Endothelial cell of umbilical vein (primary cell): Measurements from ENCODE around the gene INSC. TPM values are rescaled to one million over a fixed set of nuclear protein-coding genes. Genes with fewer than 3 reads are reported as not detected.

Experiments
- BruUV-seq: library from RNA; stranded (reverse); fragments of 400-500 nt; replicated peaks from 2 replicates; lab custom pipeline; 2021; lab: Mats Ljungman, UMichigan
- CTCF ChIA-PET: fragments of 300-600, 350-600 bp; sonication (Branson Sonifier 250); formaldehyde crosslinking; loops from one replicate; lab custom pipeline; 2021; ENCODE audit warnings: antibody characterized with exemption, inconsistent platforms; lab: Charles Lee
- POLR2A ChIA-PET: fragments of 300-600, 350-600 bp; sonication (Branson Sonifier 250); formaldehyde crosslinking; loops from one replicate; lab custom pipeline; 2021; ENCODE audit warnings: antibody characterized with exemption, inconsistent platforms; lab: Charles Lee
- DNase-seq: peaks from one replicate; pipeline ENCODE4 v3.0.0-alpha.2; 2011; ENCODE audit warnings: low read depth, low spot score
- FAIRE-seq: peaks from 2 replicates; lab custom pipeline; 2011; peaks lifted over from hg19 to GRCh38; lab: Jason Lieb, UNC
- H2AFZ ChIP-seq: 2 replicates; pipeline ENCODE4 v1.6.0; 2012; ENCODE audit warnings: low read depth, low read length, control low read depth, inconsistent platforms
- H3K27ac ChIP-seq: 2 replicates; pipeline ENCODE4 v1.5.1; 2011; ENCODE audit warnings: low read depth, mild to moderate bottlenecking, control low read depth, low read length, moderate library complexity; ENCODE audit not compliant: insufficient read depth
- H3K27me3 ChIP-seq, 2 experiments: 2 replicates each; pipeline versions ENCODE4 v1.6.0 to v1.6.1; 2011; ENCODE audit warnings: low read length in 2 of 2, mixed read lengths in 1 of 2; ENCODE audit not compliant: control insufficient read depth in 2 of 2, insufficient read depth in 2 of 2
- H3K36me3 ChIP-seq, 2 experiments: 2 replicates in 1 of 2; 3 replicates in 1 of 2; pipeline ENCODE4 v1.5.1; 2011; ENCODE audit warnings: low read length in 2 of 2, mild to moderate bottlenecking in 1 of 2, moderate library complexity in 1 of 2; ENCODE audit not compliant: control insufficient read depth in 2 of 2, insufficient read depth in 2 of 2; ENCODE audit errors: extremely low read depth in 1 of 2
- H3K4me1 ChIP-seq: 3 replicates; pipeline ENCODE4 v1.5.1; 2011; ENCODE audit warnings: mild to moderate bottlenecking, low read length; ENCODE audit not compliant: control insufficient read depth, insufficient read depth; ENCODE audit errors: extremely low read depth
- H3K4me2 ChIP-seq: 2 replicates; pipeline ENCODE4 v1.6.1; 2011; ENCODE audit warnings: low read length, control low read depth, mixed read lengths; ENCODE audit not compliant: insufficient read depth
- H3K4me3 ChIP-seq, 3 experiments: fragments of 200-600 bp in 1 of 3; sonication (generic), shearing (Covaris generic) in 1 of 3; replicated peaks in 1 of 3; 2 replicates each; pipeline ENCODE4 v1.5.1; 2011 to 2016; ENCODE audit warnings: control low read depth in 3 of 3, low read length in 3 of 3, mild to moderate bottlenecking in 2 of 3, inconsistent platforms in 1 of 3, low read depth in 1 of 3, moderate library complexity in 1 of 3; ENCODE audit not compliant: insufficient read depth in 1 of 3
- H3K79me2 ChIP-seq: 2 replicates; pipeline ENCODE4 v1.6.0; 2012; ENCODE audit warnings: low read length, inconsistent platforms; ENCODE audit not compliant: control insufficient read depth, insufficient read depth
- H3K9ac ChIP-seq: replicated peaks from 2 replicates; pipeline ENCODE3; 2011; ENCODE audit warnings: low read length, control low read depth; ENCODE audit not compliant: insufficient read depth; ENCODE audit errors: extremely low read depth
- H3K9me1 ChIP-seq: replicated peaks from 3 replicates; pipeline ENCODE4 v1.6.0; 2011; ENCODE audit warnings: mild to moderate bottlenecking, low read length; ENCODE audit not compliant: control insufficient read depth, insufficient read depth; ENCODE audit errors: extremely low read depth
- H3K9me3 ChIP-seq: replicated peaks from 2 replicates; pipeline ENCODE4 v1.5.1; 2012; ENCODE audit warnings: low read length, inconsistent platforms; ENCODE audit not compliant: control insufficient read depth, insufficient read depth
- H4K20me1 ChIP-seq: replicated peaks from 2 replicates; pipeline ENCODE3; 2011; ENCODE audit warnings: mild to moderate bottlenecking, low read length; ENCODE audit not compliant: control insufficient read depth, insufficient read depth; ENCODE audit errors: extremely low read depth
- CTCF ChIP-seq, 2 donors: IDR thresholded peaks; 1 replicate in 1 of 2; 2 replicates in 1 of 2; pipeline ENCODE4 v1.5.1; 2011; ENCODE audit warnings: low read length in 2 of 2, mild to moderate bottlenecking in 2 of 2, moderate library complexity in 2 of 2, control low read depth in 1 of 2, inconsistent platforms in 1 of 2, low read depth in 1 of 2; ENCODE audit not compliant: insufficient read depth in 1 of 2; ENCODE audit errors: extremely low read depth in 1 of 2
- EZH2 ChIP-seq: IDR thresholded peaks from 2 replicates; pipeline ENCODE4 v1.6.1; 2012; ENCODE audit warnings: borderline replicate concordance, low read depth, mild to moderate bottlenecking, moderate library complexity, low read length, inconsistent platforms; ENCODE audit not compliant: severe bottlenecking
- FOS ChIP-seq: IDR thresholded peaks from 2 replicates; pipeline ENCODE4 v1.6.1; 2011; ENCODE audit warnings: mild to moderate bottlenecking, low read length, moderate library complexity, borderline replicate concordance; ENCODE audit not compliant: insufficient read depth
- GATA2 ChIP-seq: IDR thresholded peaks from 2 replicates; pipeline ENCODE4 v1.7.0; 2011; ENCODE audit warnings: low read depth, mild to moderate bottlenecking, moderate library complexity, mixed read lengths, low read length; ENCODE audit not compliant: insufficient read length, insufficient read depth
- JUN ChIP-seq: IDR thresholded peaks from 2 replicates; pipeline ENCODE4 v1.6.1; 2011; ENCODE audit warnings: borderline replicate concordance, low read depth; ENCODE audit not compliant: insufficient read length, insufficient read depth
- MAX ChIP-seq: IDR thresholded peaks from 2 replicates; pipeline ENCODE4 v1.6.1; 2011; ENCODE audit not compliant: insufficient read depth, insufficient read length
- MYC ChIP-seq: IDR thresholded peaks from one replicate; pipeline ENCODE4 v1.6.1; 2011; ENCODE audit warnings: mild to moderate bottlenecking, low read depth, low read length
- POLR2A ChIP-seq: IDR thresholded peaks from 2 replicates; pipeline ENCODE4 v1.6.1; 2012; ENCODE audit warnings: low read depth, mild to moderate bottlenecking, control low read depth, low read length
- POLR2AphosphoS5 ChIP-seq: IDR thresholded peaks from 2 replicates; pipeline ENCODE4 v1.6.1; 2012; ENCODE audit warnings: low read depth, mild to moderate bottlenecking, control low read depth, low read length, moderate library complexity; ENCODE audit not compliant: insufficient read depth
- dilution Hi-C: fragments of 300-500 bp; cut with MboI; formaldehyde crosslinking; loops from one replicate; pipeline ENCODE4 v1.15.0; 2019; ENCODE audit warnings: low sequenced_read_pairs; ENCODE audit not compliant: extremely low pct_ligation_motif_present
- intact Hi-C: fragments of 100-400 bp; cut with micrococcal nuclease; formaldehyde crosslinking; loops from one replicate; pipeline ENCODE4 v1.10.0; 2022
- polyA plus RNA-seq, 4 experiments: library from polyadenylated mRNA; depleted of rRNA in 3 of 4; stranded (reverse) in 3 of 4; unstranded in 1 of 4; fragments of >200 nt; gene quantifications; 2 replicates each; pipeline versions ENCODE4 v1.2.1 to v1.2.3, GENCODE V29; 2011 to 2012; ENCODE audit warnings: missing spikeins in 1 of 4
- total RNA-seq: library from RNA; stranded (reverse); gene quantifications from 2 replicates; pipeline ENCODE4 v1.2.3, GENCODE V29; 2021

The INSC gene
- total and polyA plus RNA-seq, 2 donors (not counting 3 experiments of a cell fraction or from before 2014, with no cell fraction given) = not detected

- no TSS peak for BruUV-seq
- Histone ChIP-seq H3K9me1 (no peaks in the 10 kb centered on the region), H3K4me1 (no peaks in the 10 kb centered on the region), H4K20me1 (no peaks in the 10 kb centered on the region), H2AFZ (no peak overlapping the region), H3K4me3 (no peak overlapping the region), H3K36me3 (no peaks in the 10 kb centered on the region), H3K9ac (no peak overlapping the region), H3K79me2 (no peaks in the 10 kb centered on the region), H3K27me3 (no peaks in the 10 kb centered on the region), H3K27ac (no peak overlapping the region), H3K9me3 (no peaks in the 10 kb centered on the region), H3K4me2 (no peak overlapping the region)
- TF ChIP-seq CTCF (IDR thresholded peaks at IDR 0.05; ENCODE audit: extremely low read depth in 1 of 2, insufficient read depth in 1 of 2, low read depth in 1 of 2, low read length in 2 of 2) = no peak
- no peak for TF ChIP-seq GATA2
- no peak for TF ChIP-seq MAX
- TF ChIP-seq EZH2 = no peak
- TF ChIP-seq MYC = no peak
- no peak for TF ChIP-seq JUN
- no peak for TF ChIP-seq FOS
- TF ChIP-seq POLR2A = no peak
- no peak for TF ChIP-seq POLR2AphosphoS5
- DNase-seq (no peak), FAIRE-seq (no peak)
- intact Hi-C loops = no loop called here
- CTCF ChIA-PET = no interaction called here
- POLR2A ChIA-PET = no interaction called here
- dilution Hi-C loops = no loop called here
Measured at GRCh38 chr11:15149050-15149449, 34.3 kb downstream of the INSC start.
